Neutrophil (primary cell): ENCODE measurements around the gene ACBD3.
A peak's percentile ranks its signal among the peaks of the same experiment; 100 is the strongest.

Source experiments
- H3K27ac ChIP-seq: fragments of 200-600 bp; sonication (generic); 2 replicates; pipeline ENCODE4 v1.5.1; 2016; ENCODE audit warnings: mild to moderate bottlenecking, moderate library complexity
- H3K27me3 ChIP-seq: fragments of 200-600 bp; sonication (generic); 2 replicates; pipeline ENCODE4 v1.6.0; 2016; ENCODE audit warnings: mild to moderate bottlenecking
- H3K36me3 ChIP-seq: fragments of 200-600 bp; sonication (generic); 2 replicates; pipeline ENCODE4 v1.5.1; 2017
- H3K4me1 ChIP-seq, 2 experiments: fragments of 200-600 bp in 1 of 2; sonication (generic) in 1 of 2; 1 replicate in 1 of 2; 2 replicates in 1 of 2; pipeline versions ENCODE4 v1.5.1 to v1.6.1; 2013 to 2016; ENCODE audit warnings: low read depth in 1 of 2, low read length in 1 of 2, mild to moderate bottlenecking in 1 of 2, moderate library complexity in 1 of 2; ENCODE audit not compliant: control insufficient read depth in 1 of 2, insufficient read depth in 1 of 2
- H3K4me3 ChIP-seq, 2 experiments: fragments of 200-600 bp in 1 of 2; sonication (generic) in 1 of 2; 1 replicate in 1 of 2; 2 replicates in 1 of 2; pipeline ENCODE4 v1.5.1; 2013 to 2016; ENCODE audit warnings: low read depth in 1 of 2, low read length in 1 of 2, mild to moderate bottlenecking in 1 of 2, moderate library complexity in 1 of 2
- H3K9me3 ChIP-seq: fragments of 200-600 bp; sonication (generic); 2 replicates; pipeline ENCODE4 v1.5.1; 2016
- TF ChIP-seq, protein P1 (sequence below): fragments of 200-600 bp; sonication (generic); IDR thresholded peaks from 2 replicates; pipeline ENCODE4 v1.5.1; 2016; ENCODE audit warnings: antibody characterized with exemption

The ACBD3 gene

DNA sequence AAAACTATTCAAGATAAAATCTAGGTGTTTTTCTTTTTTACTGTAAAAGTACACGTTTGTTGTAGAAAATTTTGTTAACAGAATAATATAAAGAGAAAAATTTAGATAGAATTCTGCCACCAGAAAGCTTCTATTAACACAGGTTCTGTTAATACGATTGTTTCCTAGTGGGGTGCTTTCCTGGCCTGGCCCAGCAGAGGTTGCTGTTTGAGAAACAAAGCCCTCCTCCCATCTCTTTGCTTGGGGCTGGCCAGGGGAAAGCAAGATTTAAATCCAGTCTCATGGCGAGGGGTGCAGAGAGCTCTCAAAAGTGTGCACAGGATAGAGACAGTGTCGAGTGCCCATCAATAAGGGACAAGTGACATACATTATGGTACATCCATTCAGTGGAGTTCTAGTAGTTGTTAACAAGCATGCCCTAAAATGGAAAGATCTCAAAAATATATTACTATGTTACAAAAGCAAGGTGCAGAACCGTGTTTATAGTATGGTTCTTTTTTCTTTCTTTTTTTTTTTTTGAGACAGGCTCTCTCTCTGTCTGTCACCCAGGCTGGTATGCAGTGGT is 14.6 kb upstream of the ACBD3 start:
- Histone ChIP-seq H3K36me3 (no peaks in the 10 kb centered on the region), H3K27me3 (no peaks in the 10 kb centered on the region), H3K4me3 (no peak overlapping the region), H3K4me1 (peaks cover 0 to 5% of the 10 kb centered on the region in 2 experiments), H3K27ac (no peak overlapping the region), H3K9me3 (no peaks in the 10 kb centered on the region)
- TF ChIP-seq, protein P1, sequence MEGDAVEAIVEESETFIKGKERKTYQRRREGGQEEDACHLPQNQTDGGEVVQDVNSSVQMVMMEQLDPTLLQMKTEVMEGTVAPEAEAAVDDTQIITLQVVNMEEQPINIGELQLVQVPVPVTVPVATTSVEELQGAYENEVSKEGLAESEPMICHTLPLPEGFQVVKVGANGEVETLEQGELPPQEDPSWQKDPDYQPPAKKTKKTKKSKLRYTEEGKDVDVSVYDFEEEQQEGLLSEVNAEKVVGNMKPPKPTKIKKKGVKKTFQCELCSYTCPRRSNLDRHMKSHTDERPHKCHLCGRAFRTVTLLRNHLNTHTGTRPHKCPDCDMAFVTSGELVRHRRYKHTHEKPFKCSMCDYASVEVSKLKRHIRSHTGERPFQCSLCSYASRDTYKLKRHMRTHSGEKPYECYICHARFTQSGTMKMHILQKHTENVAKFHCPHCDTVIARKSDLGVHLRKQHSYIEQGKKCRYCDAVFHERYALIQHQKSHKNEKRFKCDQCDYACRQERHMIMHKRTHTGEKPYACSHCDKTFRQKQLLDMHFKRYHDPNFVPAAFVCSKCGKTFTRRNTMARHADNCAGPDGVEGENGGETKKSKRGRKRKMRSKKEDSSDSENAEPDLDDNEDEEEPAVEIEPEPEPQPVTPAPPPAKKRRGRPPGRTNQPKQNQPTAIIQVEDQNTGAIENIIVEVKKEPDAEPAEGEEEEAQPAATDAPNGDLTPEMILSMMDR, result no peak

DNA sequence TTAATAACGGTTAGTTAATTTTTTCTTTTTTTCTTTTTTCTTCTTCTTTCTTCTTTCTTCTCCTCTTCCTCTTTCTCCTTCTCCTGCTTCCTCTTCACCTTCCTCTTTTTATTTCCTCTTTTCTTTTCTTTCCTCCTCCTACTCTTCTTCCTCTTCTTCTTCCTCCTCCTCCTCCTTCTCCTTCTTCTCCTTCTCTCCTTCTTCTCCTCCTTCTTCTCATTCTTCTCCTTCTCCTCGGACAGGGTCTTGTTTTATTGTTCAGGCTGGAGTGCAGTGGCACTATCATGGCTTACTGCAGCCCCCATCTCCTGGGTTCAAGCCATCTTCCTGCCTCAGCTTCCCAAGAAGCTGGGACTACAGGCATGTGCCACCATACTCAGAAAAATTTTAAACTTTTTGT is 13.4 kb upstream of the ACBD3 start:
- peaks cover 0 to 5% of the 10 kb centered on the region in 2 experiments for H3K4me1 ChIP-seq
- no peaks in the 10 kb centered on the region for H3K36me3 ChIP-seq
- no peak overlapping the region for H3K4me3 ChIP-seq
- H3K9me3 ChIP-seq, result no peaks in the 10 kb centered on the region
- H3K27ac ChIP-seq, result no peak overlapping the region
- TF ChIP-seq, protein P1, result no peak
- no peaks in the 10 kb centered on the region for H3K27me3 ChIP-seq

DNA sequence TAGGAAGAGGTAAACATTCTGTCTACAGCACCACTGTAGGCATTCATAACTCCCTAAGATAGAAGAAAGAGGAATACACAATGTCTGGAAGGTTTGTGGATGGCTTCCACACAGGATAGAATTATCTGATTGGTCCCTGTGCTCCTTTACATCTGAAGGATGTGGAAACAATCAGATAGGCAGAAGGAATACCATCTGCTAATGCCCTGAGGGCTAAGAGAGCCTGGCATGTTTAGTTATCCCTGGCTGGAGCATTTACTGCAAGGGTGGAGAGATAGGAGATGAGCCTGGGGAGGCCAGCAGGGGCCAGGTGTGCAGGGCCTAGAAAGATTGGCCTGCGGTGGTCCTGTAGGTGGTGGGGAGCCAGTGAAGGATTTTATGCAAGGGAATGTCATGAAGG is 8.6 kb upstream of the ACBD3 start:
- Histone ChIP-seq H3K27me3 (no peaks in the 10 kb centered on the region), H3K4me1 (peaks cover 0 to 5% of the 10 kb centered on the region in 2 experiments), H3K9me3 (no peaks in the 10 kb centered on the region), H3K27ac (no peak overlapping the region), H3K4me3 (no peak overlapping the region), H3K36me3 (no peaks in the 10 kb centered on the region)
- TF ChIP-seq, protein P1, result no peak

DNA sequence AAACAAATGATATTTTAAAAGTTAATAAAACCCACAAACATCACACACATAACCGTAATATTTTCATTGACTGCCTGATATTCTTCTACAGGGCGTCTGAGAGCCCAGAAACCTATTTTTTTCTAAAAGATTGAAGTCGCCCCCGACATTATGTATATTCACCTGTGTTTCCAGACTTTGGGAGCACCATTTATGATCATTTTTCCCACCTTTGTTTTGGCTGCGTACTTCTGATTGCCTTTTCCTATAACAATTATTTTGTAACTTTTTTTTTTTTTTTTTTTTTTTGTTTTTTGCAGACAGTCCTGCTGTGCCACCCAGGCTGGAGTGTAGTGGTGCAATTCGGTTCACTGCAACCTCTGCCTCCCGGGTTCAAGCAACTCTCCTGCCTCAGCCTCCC is 839 bp upstream of the ACBD3 start:
- Histone ChIP-seq H3K27ac (no peak overlapping the region), H3K27me3 (no peaks in the 10 kb centered on the region), H3K36me3 (no peaks in the 10 kb centered on the region), H3K4me1 (peaks cover 35 to 37% of the 10 kb centered on the region in 2 experiments), H3K4me3 (peak overlapping the region; percentile 71 to 78), H3K9me3 (no peaks in the 10 kb centered on the region)
- TF ChIP-seq, protein P1, result no peak

DNA sequence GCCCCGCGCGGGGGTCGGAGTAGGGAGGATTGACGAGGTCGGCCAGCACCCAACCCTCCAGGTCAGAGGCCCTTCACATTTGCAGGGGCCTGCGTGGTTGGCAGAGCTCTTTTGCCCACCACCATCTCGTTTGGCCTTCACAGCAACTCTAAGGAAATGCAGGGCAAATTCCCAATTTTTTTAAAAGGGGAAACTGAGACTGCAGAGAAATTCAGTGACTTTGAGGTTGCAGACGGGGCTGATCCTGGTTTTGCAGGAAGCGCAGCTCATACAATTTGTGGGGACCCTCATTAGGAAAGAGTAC is 430 bp upstream of the ACBD3 start:
- TF ChIP-seq, protein P1, result no peak
- peak overlapping the region; percentile 71 to 78 for H3K4me3 ChIP-seq

More for the DNA sequence above, 430 bp upstream of the ACBD3 start:
- Histone ChIP-seq H3K27ac (peak overlapping the region; percentile 91), H3K36me3 (no peaks in the 10 kb centered on the region), H3K9me3 (no peaks in the 10 kb centered on the region), H3K4me1 (peaks cover 40 to 41% of the 10 kb centered on the region in 2 experiments), H3K27me3 (no peaks in the 10 kb centered on the region)
